ENCODE measurements around the gene RFX4.
"Not testable (repeated sequence)": the region's sequence is repeated elsewhere in the genome, so short reads cannot be mapped to it uniquely, and the experiment has no call there.

The RFX4 gene

GRCh38 chr12:106647793-106648514 is 65.2 kb downstream of the RFX4 start:
- no peak for DNase-seq

GRCh38 chr12:106648736-106649135 is 65.9 kb downstream of the RFX4 start:
- DNase-seq, result no peak

- DNase-seq, result no peak
Measured at GRCh38 chr12:106651552-106651951, 68.7 kb downstream of the RFX4 start.

GRCh38 chr12:106652510-106653015 is 69.8 kb downstream of the RFX4 start:
- DNase-seq, result no peak

GRCh38 chr12:106655577-106655976 is 72.8 kb downstream of the RFX4 start:
- DNase-seq, result no peak

- no peak for DNase-seq
Measured at GRCh38 chr12:106657488-106657887, 74.7 kb downstream of the RFX4 start.

- DNase-seq, result no peak
Measured at GRCh38 chr12:106663385-106663784, 80.6 kb downstream of the RFX4 start.

GRCh38 chr12:106669216-106669615 is 86.4 kb downstream of the RFX4 start:
- DNase-seq, result no peak

GRCh38 chr12:106670131-106670530 is 87.3 kb downstream of the RFX4 start:
- no peak for DNase-seq

GRCh38 chr12:106671840-106672239 is 89.0 kb downstream of the RFX4 start:
- DNase-seq, result no peak

GRCh38 chr12:106672314-106673025 is 89.7 kb downstream of the RFX4 start:
- DNase-seq, result no peak

- DNase-seq, result no peak
Measured at GRCh38 chr12:106673141-106673540, 90.3 kb downstream of the RFX4 start.

- no peak for DNase-seq
Measured at GRCh38 chr12:106675651-106676435, 93.0 kb downstream of the RFX4 start.

GRCh38 chr12:106679574-106679973 is 96.8 kb downstream of the RFX4 start:
- no peak for DNase-seq

- DNase-seq, result no peak
Measured at GRCh38 chr12:106680280-106680679, 97.5 kb downstream of the RFX4 start.

GRCh38 chr12:106681210-106681609 is 98.4 kb downstream of the RFX4 start:
- no peak for DNase-seq

- DNase-seq, result peak; percentile 5
Measured at GRCh38 chr12:106682594-106683234, 99.9 kb downstream of the RFX4 start.

GRCh38 chr12:106684497-106684896 is 101.7 kb downstream of the RFX4 start:
- no peak for DNase-seq

- no peak for DNase-seq
Measured at GRCh38 chr12:106685381-106685780, 102.6 kb downstream of the RFX4 start.

- DNase-seq, result no peak
Measured at GRCh38 chr12:106687672-106688071, 104.9 kb downstream of the RFX4 start.

GRCh38 chr12:106690569-106691305 is 107.9 kb downstream of the RFX4 start:
- DNase-seq, result no peak

GRCh38 chr12:106692033-106692432 is 109.2 kb downstream of the RFX4 start:
- DNase-seq, result not testable (repeated sequence)
